PC-9 (cell line): ENCODE data around the gene PRPSAP2. TPM values are rescaled to one million over a fixed set of nuclear protein-coding genes. Genes with fewer than 3 reads are reported as not detected.
"Not testable (repeated sequence)": the region's sequence is repeated elsewhere in the genome, so short reads cannot be mapped to it uniquely, and the experiment has no call there.

ENCODE experiments used
- BruUV-seq: library from RNA; stranded (reverse); fragments of 400-500 nt; replicated peaks from 2 replicates; lab custom pipeline; 2021; lab: Mats Ljungman, UMichigan
- CTCF ChIA-PET: fragments of 300-600 bp; sonication (Branson Sonifier 250); formaldehyde crosslinking; loops from one replicate; lab custom pipeline; 2022; ENCODE audit warnings: antibody characterized with exemption; lab: Charles Lee
- POLR2A ChIA-PET: fragments of 300-600 bp; sonication (Branson Sonifier 250); formaldehyde crosslinking; loops from one replicate; lab custom pipeline; 2022; ENCODE audit warnings: antibody characterized with exemption; ENCODE audit not compliant: unreplicated experiment; lab: Charles Lee
- DNase-seq, 2 experiments: peaks; one replicate each; pipeline versions ENCODE4 v3.0.0 to v3.0.0-alpha.2; 2015 to 2022; ENCODE audit warnings: mixed read lengths in 1 of 2
- H2AFZ ChIP-seq: fragments of 200-600 bp; sonication (generic); 2 replicates; pipeline ENCODE4 v1.8.1; 2017; ENCODE audit warnings: antibody characterized with exemption
- H3F3A ChIP-seq: fragments of 200-600 bp; sonication (generic); 2 replicates; pipeline ENCODE4 v1.8.1; 2017; ENCODE audit warnings: antibody characterized with exemption, mild to moderate bottlenecking, low read depth; ENCODE audit not compliant: insufficient read depth
- H3K27ac ChIP-seq: fragments of 200-600 bp; sonication (generic); 2 replicates; pipeline ENCODE4 v1.6.1; 2016; ENCODE audit warnings: mixed run types
- H3K27me3 ChIP-seq: fragments of 200-600 bp; sonication (generic); 2 replicates; pipeline ENCODE4 v1.6.1; 2016; ENCODE audit warnings: low read depth, mixed run types; ENCODE audit not compliant: insufficient read depth
- H3K36me3 ChIP-seq: fragments of 200-600 bp; sonication (generic); 2 replicates; pipeline ENCODE4 v1.6.1; 2016; ENCODE audit warnings: low read depth, mixed run types
- H3K4me1 ChIP-seq: fragments of 200-600 bp; sonication (generic); replicated peaks from 2 replicates; pipeline ENCODE4 v1.6.1; 2016; ENCODE audit warnings: mixed run types; ENCODE audit not compliant: insufficient read depth
- H3K4me2 ChIP-seq: fragments of 200-600 bp; sonication (generic); 2 replicates; pipeline ENCODE4 v1.6.1; 2017; ENCODE audit warnings: mixed run types
- H3K4me3 ChIP-seq: fragments of 200-600 bp; sonication (generic); 2 replicates; pipeline ENCODE4 v1.6.1; 2016; ENCODE audit warnings: mixed run types
- H3K79me2 ChIP-seq: fragments of 200-600 bp; sonication (generic); 2 replicates; pipeline ENCODE4 v1.6.1; 2017; ENCODE audit warnings: low read depth, mixed run types
- H3K9me2 ChIP-seq: fragments of 200-600 bp; sonication (generic); 2 replicates; pipeline ENCODE4 v1.8.1; 2017; ENCODE audit warnings: mild to moderate bottlenecking; ENCODE audit not compliant: insufficient read depth
- H3K9me3 ChIP-seq: fragments of 200-600 bp; sonication (generic); 2 replicates; pipeline ENCODE4 v1.8.1; 2016; ENCODE audit warnings: low read depth; ENCODE audit not compliant: insufficient read depth
- H4K20me1 ChIP-seq: fragments of 200-600 bp; sonication (generic); 2 replicates; pipeline ENCODE4 v1.8.1; 2017; ENCODE audit not compliant: insufficient read depth
- CTCF ChIP-seq: fragments of 200-600 bp; sonication (generic); conservative IDR thresholded peaks from 2 replicates; pipeline ENCODE4 v1.6.1; 2017; ENCODE audit warnings: mixed run types, antibody characterized with exemption, mild to moderate bottlenecking, moderate library complexity
- EZH2 ChIP-seq: fragments of 200-600 bp; sonication (generic); IDR thresholded peaks from 2 replicates; pipeline ENCODE4 v1.8.0; 2017; ENCODE audit warnings: antibody characterized with exemption, low read depth
- intact Hi-C: fragments of 100-400 bp; cut with micrococcal nuclease; formaldehyde crosslinking; loops from one replicate; pipeline ENCODE4 v1.10.0; 2022; ENCODE audit not compliant: unreplicated experiment
- total RNA-seq: library from RNA; stranded (reverse); gene quantifications from 2 replicates; pipeline ENCODE4 v1.2.3, GENCODE V29; 2021

Gene PRPSAP2
- total RNA-seq, 1 experiment from 2014 or later = 50.0 TPM

GRCh38 chr17:18862011-18862410, 4.1 kb downstream of the PRPSAP2 start:
- POLR2A ChIA-PET = no interaction called here
- Histone ChIP-seq H3K4me2 (no peak overlapping the region), H3K9me3 (no peaks in the 10 kb centered on the region), H3F3A (peaks cover 3% of the 10 kb centered on the region; the same call in 1 of the 2 replicates), H3K27me3 (no peaks in the 10 kb centered on the region), H3K9me2 (no peaks in the 10 kb centered on the region), H3K36me3 (no peaks in the 10 kb centered on the region), H3K79me2 (peaks cover 43% of the 10 kb centered on the region), H3K4me3 (no peak overlapping the region), H3K27ac (no peak overlapping the region), H3K4me1 (peaks cover 13% of the 10 kb centered on the region), H4K20me1 (0 out of 2 replicates have a peak, but pooled peaks cover 3% of the 10 kb centered on the region), H2AFZ (no peak overlapping the region)
- CTCF ChIA-PET = no interaction called here
- DNase-seq = no peak
- BruUV-seq = no TSS peak
- TF ChIP-seq EZH2 = no peak
- TF ChIP-seq CTCF = no peak
- intact Hi-C loops = no loop called here

GRCh38 chr17:18864996-18865395, 7.1 kb downstream of the PRPSAP2 start:
- H3K4me1 ChIP-seq, H2AFZ ChIP-seq, H3K27ac ChIP-seq, H3K9me2 ChIP-seq, H3K4me3 ChIP-seq, H3K27me3 ChIP-seq, H3K36me3 ChIP-seq, DNase-seq, H3K4me2 ChIP-seq, H4K20me1 ChIP-seq, H3K9me3 ChIP-seq, BruUV-seq, H3F3A ChIP-seq, intact Hi-C loops, CTCF ChIA-PET: not testable (repeated sequence)
- H3K79me2 ChIP-seq = peaks cover 25% of the 10 kb centered on the region
- POLR2A ChIA-PET = interaction anchor here (0.5 kb wide), 1 partner anchor 17 kb away, joined by 25 read pairs; no protein-coding TSS in a partner anchor

- H3K27me3 ChIP-seq = no peaks in the 10 kb centered on the region
- no peaks in the 10 kb centered on the region; the same call in 1 of the 2 replicates for H3K36me3 ChIP-seq
- BruUV-seq = no TSS peak
- no peaks in the 10 kb centered on the region for H3K9me3 ChIP-seq
- H4K20me1 ChIP-seq = 0 out of 2 replicates have a peak, but pooled peaks cover 3% of the 10 kb centered on the region
- ChIA-PET CTCF (no interaction called here), POLR2A (interaction anchor here (0.6 kb wide), 2 partner anchors 11 to 681 kb away, joined by 3 to 5 read pairs; no protein-coding TSS in a partner anchor)
- H3K4me1 ChIP-seq = no peaks in the 10 kb centered on the region
- H2AFZ ChIP-seq = no peak overlapping the region
- H3K4me3 ChIP-seq = no peak overlapping the region
- no peaks in the 10 kb centered on the region; the same call in 1 of the 2 replicates for H3F3A ChIP-seq
- peaks cover 4% of the 10 kb centered on the region for H3K79me2 ChIP-seq
- no peak overlapping the region for H3K27ac ChIP-seq
- no peak for TF ChIP-seq EZH2
- TF ChIP-seq CTCF = no peak
- H3K9me2 ChIP-seq = no peaks in the 10 kb centered on the region
- H3K4me2 ChIP-seq = no peak overlapping the region
- intact Hi-C loops = no loop called here
- DNase-seq = no peak
Measured at GRCh38 chr17:18866866-18867813, 9.2 kb downstream of the PRPSAP2 start.
